Naive thymus-derived CD8-positive, alpha-beta T cell (primary cell): ENCODE results near the gene MARK2. TPM values are rescaled to one million over a fixed set of nuclear protein-coding genes. Genes with fewer than 3 reads are reported as not detected.

Experiments used
- ATAC-seq, 2 donors: fragments of 150-1000 bp; cut with Tn5 transposase in 1 of 2; sonication (Bioruptor Pico), chemical (Tn5 transposase) in 1 of 2; 1 replicate in 1 of 2; 2 replicates in 1 of 2; pipeline ENCODE4 v1.10.0; 2021; ENCODE audit warnings: mild to moderate bottlenecking in 2 of 2, moderate library complexity in 2 of 2
- POLR2A ChIA-PET: fragments of 350-600 bp; sonication (Branson Sonifier 250); formaldehyde crosslinking; loops from one replicate; lab custom pipeline; 2021; ENCODE audit warnings: antibody characterized with exemption; lab: Charles Lee
- DNase-seq, 10 donors: peaks; one replicate each; pipeline versions ENCODE4 v3.0.0 to v3.0.0-alpha.2; 2020 to 2022
- H3K27ac Mint-ChIP-seq, 10 donors: one replicate each; pipeline ENCODE4 v1.8.0; 2020 to 2022; ENCODE audit warnings: mild to moderate bottlenecking in 10 of 10, mixed read lengths in 10 of 10, moderate library complexity in 4 of 10, inconsistent platforms in 1 of 10
- H3K27me3 Mint-ChIP-seq, 5 donors: one replicate each; pipeline ENCODE4 v1.8.0; 2021 to 2022; ENCODE audit warnings: mixed read lengths in 5 of 5
- H3K36me3 Mint-ChIP-seq, 3 donors: one replicate each; pipeline ENCODE4 v1.8.0; 2020 to 2022; ENCODE audit warnings: mixed read lengths in 3 of 3, mild to moderate bottlenecking in 2 of 3, inconsistent platforms in 1 of 3
- H3K4me1 Mint-ChIP-seq, 4 donors: one replicate each; pipeline ENCODE4 v1.8.0; 2021 to 2022; ENCODE audit warnings: mixed read lengths in 4 of 4
- H3K4me3 Mint-ChIP-seq, 10 donors: one replicate each; pipeline ENCODE4 v1.8.0; 2020 to 2022; ENCODE audit warnings: mild to moderate bottlenecking in 10 of 10, mixed read lengths in 10 of 10, moderate library complexity in 6 of 10, inconsistent platforms in 1 of 10
- H3K9me3 Mint-ChIP-seq, 9 donors: one replicate each; pipeline ENCODE4 v1.8.0; 2020 to 2022; ENCODE audit warnings: mixed read lengths in 9 of 9, mild to moderate bottlenecking in 3 of 9, inconsistent platforms in 1 of 9, moderate library complexity in 1 of 9
- polyA plus RNA-seq, 3 donors: library from polyadenylated mRNA; unstranded; fragments of 300-500 nt; fragmentation: Illumina TruSeq; gene quantifications; one replicate each; pipeline ENCODE4 v1.2.3, GENCODE V29; 2021
- total RNA-seq, 8 experiments: library from RNA in 2 of 8; stranded (reverse) in 2 of 8; gene quantifications; one replicate each; pipeline ENCODE4 v1.2.3 and lab custom pipeline; 2021 to 2026

MARK2 gene
- total and polyA plus RNA-seq, 5 experiments from 2014 or later, result 37.0 to 74.5 (median 57.0) TPM

GRCh38 chr11:63941901-63942300 lies 103.0 kb downstream of the MARK2 start:
- H3K4me1 Mint-ChIP-seq, result peaks cover 12 to 45% (median 33%) of the 10 kb centered on the region in 4 donors
- DNase-seq, result no peak
- no peaks in the 10 kb centered on the region for H3K9me3 Mint-ChIP-seq
- H3K27me3 Mint-ChIP-seq, result no peaks in the 10 kb centered on the region
- H3K27ac Mint-ChIP-seq, result peak overlapping the region in 4 of 10 donors; percentile 34 to 78 (median 53)
- no peak overlapping the region for H3K4me3 Mint-ChIP-seq
- peaks cover 0 to 11% (median 0%) of the 10 kb centered on the region in 3 donors for H3K36me3 Mint-ChIP-seq
- POLR2A ChIA-PET, result no interaction called here
- no peak for ATAC-seq

- Mint-ChIP-seq H3K4me3 (no peak overlapping the region), H3K36me3 (peaks cover 0 to 18% (median 0%) of the 10 kb centered on the region in 3 donors), H3K9me3 (no peaks in the 10 kb centered on the region), H3K27ac (peak overlapping the region in 1 of 10 donors; percentile 30), H3K27me3 (no peaks in the 10 kb centered on the region), H3K4me1 (peaks cover 12 to 41% (median 30%) of the 10 kb centered on the region in 4 donors)
- ATAC-seq (no peak), DNase-seq (no peak)
- POLR2A ChIA-PET, result interaction anchor here (1.5 kb wide), 1 partner anchor 9 kb away, joined by 4 read pairs; no protein-coding TSS in a partner anchor
Observed at GRCh38 chr11:63942803-63943202, 103.9 kb downstream of the MARK2 start.

GRCh38 chr11:63944987-63945386 lies 106.1 kb downstream of the MARK2 start:
- H3K9me3 Mint-ChIP-seq, result no peaks in the 10 kb centered on the region
- H3K27ac Mint-ChIP-seq, result peak overlapping the region in 1 of 10 donors; percentile 54
- peaks cover 0 to 25% (median 0%) of the 10 kb centered on the region in 3 donors for H3K36me3 Mint-ChIP-seq
- H3K4me1 Mint-ChIP-seq, result peaks cover 4 to 28% (median 18%) of the 10 kb centered on the region in 4 donors
- ATAC-seq, result no peak
- H3K27me3 Mint-ChIP-seq, result no peaks in the 10 kb centered on the region
- H3K4me3 Mint-ChIP-seq, result no peak overlapping the region
- POLR2A ChIA-PET, result interaction anchor here (0.7 to 3.4 kb wide), 3 partner anchors 12 to 107 kb away, joined by 3 to 26 read pairs (median 5); partner anchors contain the start of gene MARK2
- no peak for DNase-seq

- Mint-ChIP-seq H3K4me1 (peaks cover 2 to 23% (median 13%) of the 10 kb centered on the region in 4 donors), H3K27ac (peak overlapping the region in 1 of 10 donors; percentile 62), H3K9me3 (no peaks in the 10 kb centered on the region), H3K27me3 (no peaks in the 10 kb centered on the region), H3K4me3 (no peak overlapping the region), H3K36me3 (peaks cover 0 to 25% (median 0%) of the 10 kb centered on the region in 3 donors)
- POLR2A ChIA-PET, result interaction anchor here (0.6 to 3.4 kb wide), 6 partner anchors 12 to 108 kb away, joined by 3 to 26 read pairs (median 4); partner anchors contain the start of genes COX8A and MARK2
- peak; percentile 15 to 74 (median 47) for DNase-seq
- ATAC-seq, result peak; percentile 78 to 84
Observed at GRCh38 chr11:63945477-63946163, 106.7 kb downstream of the MARK2 start.

GRCh38 chr11:63951779-63952536 lies 113.0 kb downstream of the MARK2 start:
- no peaks in the 10 kb centered on the region for H3K9me3 Mint-ChIP-seq
- peak in 6 of 10 donors; percentile 15 to 43 (median 31) for DNase-seq
- H3K27me3 Mint-ChIP-seq, result no peaks in the 10 kb centered on the region
- H3K36me3 Mint-ChIP-seq, result peaks cover 0 to 31% (median 0%) of the 10 kb centered on the region in 3 donors
- POLR2A ChIA-PET, result interaction anchor here (1.2 to 2.4 kb wide), 4 partner anchors 8 to 36 kb away, joined by 4 to 10 read pairs (median 5); no protein-coding TSS in a partner anchor
- peak; percentile 89 to 90 for ATAC-seq
- peak overlapping the region; percentile 23 to 93 (median 84) for H3K27ac Mint-ChIP-seq
- peak overlapping the region; percentile 24 to 82 (median 56) for H3K4me3 Mint-ChIP-seq
- H3K4me1 Mint-ChIP-seq, result peaks cover 17 to 45% (median 34%) of the 10 kb centered on the region in 4 donors

- POLR2A ChIA-PET, result interaction anchor here (1.2 to 2.4 kb wide), 3 partner anchors 9 to 33 kb away, joined by 4 to 10 read pairs (median 6); no protein-coding TSS in a partner anchor
- ATAC-seq, result no peak
- DNase-seq, result no peak
- Mint-ChIP-seq H3K4me3 (peak overlapping the region in 7 of 10 donors; percentile 24 to 82 (median 47)), H3K4me1 (peaks cover 17 to 45% (median 34%) of the 10 kb centered on the region in 4 donors), H3K9me3 (no peaks in the 10 kb centered on the region), H3K36me3 (peaks cover 0 to 25% (median 0%) of the 10 kb centered on the region in 3 donors), H3K27ac (peak overlapping the region; percentile 23 to 93 (median 80)), H3K27me3 (no peaks in the 10 kb centered on the region)
Observed at GRCh38 chr11:63952570-63952969, 113.7 kb downstream of the MARK2 start.

GRCh38 chr11:63958008-63958407 lies 119.1 kb downstream of the MARK2 start:
- peaks cover 0 to 13% (median 0%) of the 10 kb centered on the region in 3 donors for H3K36me3 Mint-ChIP-seq
- peak overlapping the region in 2 of 10 donors; percentile 55 to 67 for H3K27ac Mint-ChIP-seq
- H3K9me3 Mint-ChIP-seq, result no peaks in the 10 kb centered on the region
- H3K27me3 Mint-ChIP-seq, result no peaks in the 10 kb centered on the region
- DNase-seq (no peak), ATAC-seq (no peak)
- POLR2A ChIA-PET, result no interaction called here
- H3K4me3 Mint-ChIP-seq, result no peak overlapping the region
- H3K4me1 Mint-ChIP-seq, result peaks cover 8 to 36% (median 25%) of the 10 kb centered on the region in 4 donors

Other genes starting within 250 kb of the MARK2 start
- gene PLAAT3, start 224.7 kb upstream of the MARK2 start, total RNA-seq, result 1 to 10 TPM; 1.7 to 3.3 TPM
- 10 to 100 TPM in 1 of 3 donors, 1 to 10 TPM in 2; 7.6 to 28.7 (median 8.6) TPM for gene PLAAT3, start 224.7 kb upstream of the MARK2 start, polyA plus RNA-seq
- gene ATL3, start 167.7 kb upstream of the MARK2 start, total RNA-seq, result 10 to 100 TPM; 36.2 to 37.5 TPM
- gene ATL3, start 167.7 kb upstream of the MARK2 start, polyA plus RNA-seq, result 10 to 100 TPM; 17.1 to 27.0 (median 19.4) TPM
- 10 to 100 TPM; 39.0 to 41.7 TPM for gene RTN3, start 157.6 kb upstream of the MARK2 start, total RNA-seq
- gene RTN3, start 157.6 kb upstream of the MARK2 start, polyA plus RNA-seq, result 10 to 100 TPM; 28.0 to 43.1 (median 35.9) TPM
- gene ZFTA, start 70.3 kb upstream of the MARK2 start, total RNA-seq, result 1 to 10 TPM; 7.2 to 7.4 TPM
- gene ZFTA, start 70.3 kb upstream of the MARK2 start, polyA plus RNA-seq, result under 1 TPM; 0.09 to 0.56 (median 0.34) TPM
- 10 to 100 TPM; 11.0 to 13.0 TPM for gene SPINDOC, start 25.7 kb upstream of the MARK2 start, total RNA-seq
- gene SPINDOC, start 25.7 kb upstream of the MARK2 start, polyA plus RNA-seq, result under 1 TPM; 0.47 to 0.66 (median 0.49) TPM
- gene RCOR2, start 78.1 kb downstream of the MARK2 start, total RNA-seq, result not detected
- gene RCOR2, start 78.1 kb downstream of the MARK2 start, polyA plus RNA-seq, result under 1 TPM in 1 of 3 donors, not detected in 2; 0.14 TPM
- gene NAA40, start 99.9 kb downstream of the MARK2 start, total RNA-seq, result 10 to 100 TPM; 24.2 to 28.0 TPM
- gene NAA40, start 99.9 kb downstream of the MARK2 start, polyA plus RNA-seq, result 10 to 100 TPM in 2 of 3 donors, 1 to 10 TPM in 1; 6.2 to 14.6 (median 11.7) TPM
- gene COX8A, start 135.5 kb downstream of the MARK2 start, total RNA-seq, result 10 to 100 TPM; 94.9 to 95.2 TPM
- gene COX8A, start 135.5 kb downstream of the MARK2 start, polyA plus RNA-seq, result 100 to 1,000 TPM; 319 to 428 (median 392) TPM
- gene OTUB1, start 147.3 kb downstream of the MARK2 start, total RNA-seq, result 10 to 100 TPM; 69.6 to 75.8 TPM
- gene OTUB1, start 147.3 kb downstream of the MARK2 start, polyA plus RNA-seq, result 100 to 1,000 TPM; 109 to 121 (median 115) TPM
- gene FLRT1, start 196.8 kb downstream of the MARK2 start, total RNA-seq, result not detected
- not detected for gene FLRT1, start 196.8 kb downstream of the MARK2 start, polyA plus RNA-seq